Activated B cell treated with CpG ODN at 0.5 μM for 24 hours (primary cell): ENCODE results near the gene SLC2A13. TPM values are rescaled to one million over a fixed set of nuclear protein-coding genes. Genes with fewer than 3 reads are reported as not detected.

Experiments used
- ATAC-seq: fragments of 200-7000 bp; cut with Tn5 transposase; one replicate; pipeline ENCODE4 v1.10.0; 2021; ENCODE audit warnings: low read depth, mild to moderate bottlenecking, moderate library complexity
- CTCF ChIA-PET: fragments of 350-600 bp; sonication (Branson Sonifier 250); formaldehyde crosslinking; loops from one replicate; lab custom pipeline; 2021; ENCODE audit warnings: antibody characterized with exemption; lab: Charles Lee
- POLR2A ChIA-PET: fragments of 350-600 bp; sonication (Branson Sonifier 250); formaldehyde crosslinking; loops from one replicate; lab custom pipeline; 2021; ENCODE audit warnings: antibody characterized with exemption; lab: Charles Lee
- DNase-seq: peaks from one replicate; pipeline ENCODE4 v3.0.0; 2022
- H3K27ac Mint-ChIP-seq: one replicate; pipeline ENCODE4 v1.8.0; 2020; ENCODE audit warnings: mixed read lengths
- H3K27me3 Mint-ChIP-seq: one replicate; pipeline ENCODE4 v1.8.0; 2021; ENCODE audit warnings: mixed read lengths
- H3K36me3 Mint-ChIP-seq: one replicate; pipeline ENCODE4 v1.8.0; 2021; ENCODE audit warnings: low read depth, mixed read lengths
- H3K4me1 Mint-ChIP-seq: one replicate; pipeline ENCODE4 v1.8.0; 2021; ENCODE audit warnings: mixed read lengths
- H3K4me3 Mint-ChIP-seq: one replicate; pipeline ENCODE4 v1.8.0; 2020; ENCODE audit warnings: mild to moderate bottlenecking, mixed read lengths
- H3K9me3 Mint-ChIP-seq: one replicate; pipeline ENCODE4 v1.8.0; 2020; ENCODE audit warnings: mixed read lengths
- intact Hi-C: fragments of 100-400 bp; cut with micrococcal nuclease; formaldehyde crosslinking; loops from one replicate; pipeline ENCODE4 v1.15.1; 2024
- total RNA-seq: library from RNA; stranded (reverse); gene quantifications from 2 replicates; pipeline ENCODE4 v1.2.3, GENCODE V29; 2022
- TF ChIP-seq, protein P1 (sequence below): fragments of 200-600 bp; IDR thresholded peaks from one replicate; pipeline ENCODE4 v1.8.0; 2022; ENCODE audit warnings: antibody characterized with exemption, mild to moderate bottlenecking

Gene SLC2A13
- total RNA-seq, 1 donor from 2014 or later = 17.9 TPM

DNA sequence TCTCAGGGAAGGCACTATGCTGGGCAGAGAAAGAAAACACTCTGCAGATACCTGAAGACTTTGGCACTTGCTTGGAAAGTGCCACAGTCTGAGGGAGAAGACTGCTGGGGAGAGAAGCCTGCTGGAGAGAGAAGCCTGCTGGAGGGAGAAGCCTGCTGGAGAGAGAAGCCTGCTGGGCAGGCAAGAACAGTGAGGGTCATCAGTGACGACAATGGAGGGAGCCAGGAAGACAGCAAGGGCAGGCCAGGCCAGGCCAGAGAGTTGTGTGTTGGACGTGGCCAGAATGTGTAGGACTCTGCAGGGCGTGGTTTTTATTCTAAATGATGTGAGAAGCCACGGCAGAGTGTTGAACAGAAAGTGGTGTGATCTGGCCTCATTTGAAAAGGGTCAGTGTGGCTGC is 301.0 kb downstream of the SLC2A13 start:
- TF ChIP-seq, protein P1, sequence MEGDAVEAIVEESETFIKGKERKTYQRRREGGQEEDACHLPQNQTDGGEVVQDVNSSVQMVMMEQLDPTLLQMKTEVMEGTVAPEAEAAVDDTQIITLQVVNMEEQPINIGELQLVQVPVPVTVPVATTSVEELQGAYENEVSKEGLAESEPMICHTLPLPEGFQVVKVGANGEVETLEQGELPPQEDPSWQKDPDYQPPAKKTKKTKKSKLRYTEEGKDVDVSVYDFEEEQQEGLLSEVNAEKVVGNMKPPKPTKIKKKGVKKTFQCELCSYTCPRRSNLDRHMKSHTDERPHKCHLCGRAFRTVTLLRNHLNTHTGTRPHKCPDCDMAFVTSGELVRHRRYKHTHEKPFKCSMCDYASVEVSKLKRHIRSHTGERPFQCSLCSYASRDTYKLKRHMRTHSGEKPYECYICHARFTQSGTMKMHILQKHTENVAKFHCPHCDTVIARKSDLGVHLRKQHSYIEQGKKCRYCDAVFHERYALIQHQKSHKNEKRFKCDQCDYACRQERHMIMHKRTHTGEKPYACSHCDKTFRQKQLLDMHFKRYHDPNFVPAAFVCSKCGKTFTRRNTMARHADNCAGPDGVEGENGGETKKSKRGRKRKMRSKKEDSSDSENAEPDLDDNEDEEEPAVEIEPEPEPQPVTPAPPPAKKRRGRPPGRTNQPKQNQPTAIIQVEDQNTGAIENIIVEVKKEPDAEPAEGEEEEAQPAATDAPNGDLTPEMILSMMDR = no peak
- DNase-seq = no peak
- no peak overlapping the region for H3K27ac Mint-ChIP-seq
- H3K4me1 Mint-ChIP-seq = no peaks in the 10 kb centered on the region
- intact Hi-C loops = no loop called here
- ChIA-PET CTCF (no interaction called here), POLR2A (no interaction called here)
- no peak for ATAC-seq
- no peaks in the 10 kb centered on the region for H3K27me3 Mint-ChIP-seq
- H3K4me3 Mint-ChIP-seq = no peak overlapping the region
- peaks cover 2% of the 10 kb centered on the region for H3K36me3 Mint-ChIP-seq
- H3K9me3 Mint-ChIP-seq = no peaks in the 10 kb centered on the region

DNA sequence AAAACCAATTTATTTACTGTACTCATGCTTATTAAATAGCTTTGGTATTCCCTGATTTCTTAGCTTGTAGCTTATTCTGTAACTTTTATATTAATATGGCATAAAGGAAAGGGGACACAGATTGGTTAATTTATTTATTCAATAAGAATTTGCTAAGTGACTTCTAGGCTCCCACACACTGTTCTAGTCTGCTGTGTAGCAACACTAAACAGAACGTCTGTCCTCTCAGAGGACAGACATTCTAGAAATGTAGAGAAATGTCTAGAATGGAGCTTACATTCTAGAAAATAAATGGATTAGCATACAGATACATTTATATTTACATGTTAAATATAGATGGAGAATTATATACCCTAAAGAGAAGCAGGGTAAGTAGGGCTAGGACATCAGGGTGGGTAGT is 301.4 kb downstream of the SLC2A13 start:
- no peaks in the 10 kb centered on the region for H3K4me1 Mint-ChIP-seq
- TF ChIP-seq, protein P1 = no peak
- H3K4me3 Mint-ChIP-seq = no peak overlapping the region
- intact Hi-C loops = no loop called here
- no peak overlapping the region for H3K27ac Mint-ChIP-seq
- DNase-seq (no peak), ATAC-seq (no peak)
- ChIA-PET CTCF (no interaction called here), POLR2A (no interaction called here)
- no peaks in the 10 kb centered on the region for H3K27me3 Mint-ChIP-seq
- H3K9me3 Mint-ChIP-seq = no peaks in the 10 kb centered on the region
- H3K36me3 Mint-ChIP-seq = peaks cover 2% of the 10 kb centered on the region

DNA sequence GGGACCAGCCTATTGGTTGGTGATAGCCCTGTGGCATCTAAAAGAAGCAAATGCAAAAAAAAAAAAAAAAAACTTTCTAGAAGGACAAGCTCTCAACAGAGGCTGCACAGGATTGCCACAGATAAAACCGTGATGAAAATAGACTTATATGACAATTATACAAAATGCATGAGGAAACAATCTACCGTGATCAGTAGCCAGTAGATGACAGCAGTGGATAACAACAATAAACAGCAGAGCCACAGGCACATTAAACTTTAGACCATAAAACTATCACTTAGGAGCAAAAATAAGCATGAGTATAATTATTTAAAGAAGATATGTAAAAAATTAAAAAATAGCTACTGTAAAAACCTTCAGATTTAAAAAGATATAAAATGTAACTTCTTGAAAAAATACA is 302.7 kb downstream of the SLC2A13 start:
- ChIA-PET POLR2A (no interaction called here), CTCF (no interaction called here)
- TF ChIP-seq, protein P1 = no peak
- no peaks in the 10 kb centered on the region for H3K27me3 Mint-ChIP-seq
- no peak for ATAC-seq
- intact Hi-C loops = no loop called here
- H3K27ac Mint-ChIP-seq = no peak overlapping the region
- no peaks in the 10 kb centered on the region for H3K9me3 Mint-ChIP-seq
- no peaks in the 10 kb centered on the region for H3K4me1 Mint-ChIP-seq
- H3K36me3 Mint-ChIP-seq = peaks cover 2% of the 10 kb centered on the region
- no peak overlapping the region for H3K4me3 Mint-ChIP-seq
- DNase-seq = no peak

DNA sequence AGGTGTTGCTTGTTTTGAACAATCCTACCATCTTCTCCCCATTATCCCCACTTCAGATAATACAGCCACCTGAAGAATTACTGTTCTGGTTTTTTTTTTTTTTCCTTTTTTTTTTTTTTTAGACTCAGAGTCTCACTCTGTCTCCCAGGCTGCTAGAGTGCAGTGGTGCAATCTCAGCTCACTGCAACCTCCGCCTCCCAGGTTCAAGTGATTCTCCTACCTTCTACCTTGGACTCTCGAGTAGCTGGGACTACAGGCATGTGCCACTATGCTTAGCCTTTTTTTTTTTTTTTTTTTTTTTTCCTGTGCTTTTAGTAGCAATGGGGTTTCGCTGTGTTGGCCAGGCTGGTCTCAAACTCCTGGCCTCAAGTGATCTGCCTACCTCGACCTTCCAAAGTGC is 306.9 kb downstream of the SLC2A13 start:
- Mint-ChIP-seq H3K9me3 (no peaks in the 10 kb centered on the region), H3K27ac (no peak overlapping the region), H3K36me3 (peaks cover 2% of the 10 kb centered on the region), H3K4me1 (no peaks in the 10 kb centered on the region), H3K4me3 (no peak overlapping the region), H3K27me3 (no peaks in the 10 kb centered on the region)
- ChIA-PET POLR2A (no interaction called here), CTCF (no interaction called here)
- intact Hi-C loops = no loop called here
- TF ChIP-seq, protein P1 = no peak
- ATAC-seq (no peak), DNase-seq (no peak)

DNA sequence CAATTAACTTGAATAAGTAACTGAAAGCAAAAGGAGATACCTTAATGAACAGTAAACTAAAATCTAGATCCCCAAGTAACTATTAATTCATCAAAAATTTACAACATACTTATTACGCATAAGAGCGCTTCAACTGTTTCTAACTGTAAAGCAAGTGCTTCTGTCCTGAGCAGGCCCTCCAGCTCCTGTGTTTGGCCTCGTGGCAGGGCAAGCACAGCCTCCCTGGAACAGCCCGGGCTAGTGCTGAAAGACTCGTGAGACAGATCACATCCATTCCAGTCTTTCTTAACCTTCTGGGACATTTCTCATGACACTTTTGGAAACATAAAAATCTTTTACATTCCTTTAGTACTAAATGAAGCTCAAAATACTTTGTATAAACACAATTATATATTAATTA is 307.5 kb downstream of the SLC2A13 start:
- Mint-ChIP-seq H3K4me1 (no peaks in the 10 kb centered on the region), H3K27ac (no peak overlapping the region), H3K36me3 (peaks cover 2% of the 10 kb centered on the region), H3K4me3 (no peak overlapping the region), H3K9me3 (no peaks in the 10 kb centered on the region), H3K27me3 (no peaks in the 10 kb centered on the region)
- CTCF ChIA-PET = no interaction called here
- ATAC-seq = no peak
- POLR2A ChIA-PET = no interaction called here
- intact Hi-C loops = no loop called here
- TF ChIP-seq, protein P1 = no peak
- DNase-seq = no peak
